ENCODE measurements around the gene DGKD. TPM values are rescaled to one million over a fixed set of nuclear protein-coding genes. Genes with fewer than 3 reads are reported as not detected.
"Not testable (repeated sequence)": the region's sequence is repeated elsewhere in the genome, so short reads cannot be mapped to it uniquely, and the experiment has no call there.

Gene DGKD
- total RNA-seq, 1 donor from 2014 or later, result 72.5 TPM

DNA sequence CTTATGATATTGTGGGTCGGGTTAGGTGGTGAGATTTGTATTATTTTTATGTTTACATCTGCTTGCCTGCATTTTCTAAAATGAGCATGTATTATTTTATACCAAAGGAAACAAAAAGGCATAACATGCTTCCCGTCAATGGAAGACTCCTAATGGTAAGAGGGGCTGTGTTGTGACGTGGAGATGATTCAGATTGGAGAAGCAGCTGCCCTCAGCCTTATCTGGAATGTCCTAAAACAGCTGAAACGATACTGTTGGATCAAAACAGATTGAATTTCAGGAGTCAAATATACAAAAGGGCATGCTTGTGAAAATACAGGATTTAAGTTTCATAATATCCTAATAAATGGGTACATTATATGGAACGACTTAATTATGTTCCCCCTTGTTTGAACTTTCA lies 19.0 kb downstream of the DGKD start:
- no peak for DNase-seq (ENCODE audit: extremely low spot score, unreplicated experiment)
- TF ChIP-seq, protein P1, sequence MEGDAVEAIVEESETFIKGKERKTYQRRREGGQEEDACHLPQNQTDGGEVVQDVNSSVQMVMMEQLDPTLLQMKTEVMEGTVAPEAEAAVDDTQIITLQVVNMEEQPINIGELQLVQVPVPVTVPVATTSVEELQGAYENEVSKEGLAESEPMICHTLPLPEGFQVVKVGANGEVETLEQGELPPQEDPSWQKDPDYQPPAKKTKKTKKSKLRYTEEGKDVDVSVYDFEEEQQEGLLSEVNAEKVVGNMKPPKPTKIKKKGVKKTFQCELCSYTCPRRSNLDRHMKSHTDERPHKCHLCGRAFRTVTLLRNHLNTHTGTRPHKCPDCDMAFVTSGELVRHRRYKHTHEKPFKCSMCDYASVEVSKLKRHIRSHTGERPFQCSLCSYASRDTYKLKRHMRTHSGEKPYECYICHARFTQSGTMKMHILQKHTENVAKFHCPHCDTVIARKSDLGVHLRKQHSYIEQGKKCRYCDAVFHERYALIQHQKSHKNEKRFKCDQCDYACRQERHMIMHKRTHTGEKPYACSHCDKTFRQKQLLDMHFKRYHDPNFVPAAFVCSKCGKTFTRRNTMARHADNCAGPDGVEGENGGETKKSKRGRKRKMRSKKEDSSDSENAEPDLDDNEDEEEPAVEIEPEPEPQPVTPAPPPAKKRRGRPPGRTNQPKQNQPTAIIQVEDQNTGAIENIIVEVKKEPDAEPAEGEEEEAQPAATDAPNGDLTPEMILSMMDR (conservative IDR thresholded peaks at IDR 0.05), result no peak
- Mint-ChIP-seq H3K27me3 (no peaks in the 10 kb centered on the region), H3K9me3 (no peaks in the 10 kb centered on the region), H3K4me1 (ENCODE audit: unreplicated experiment) (peaks cover 23% of the 10 kb centered on the region), H3K27ac (no peak overlapping the region), H3K4me3 (no peak overlapping the region), H3K36me3 (peaks cover 5% of the 10 kb centered on the region)

GRCh38 chr2:233374776-233375175 lies 20.5 kb downstream of the DGKD start:
- not testable (repeated sequence) for H3K36me3 Mint-ChIP-seq; H3K27me3 Mint-ChIP-seq; H3K9me3 Mint-ChIP-seq; H3K4me3 Mint-ChIP-seq; DNase-seq (ENCODE audit: extremely low spot score, unreplicated experiment)
- Mint-ChIP-seq H3K27ac (peak overlapping the region; percentile 0), H3K4me1 (ENCODE audit: unreplicated experiment) (peaks cover 27% of the 10 kb centered on the region)

DNA sequence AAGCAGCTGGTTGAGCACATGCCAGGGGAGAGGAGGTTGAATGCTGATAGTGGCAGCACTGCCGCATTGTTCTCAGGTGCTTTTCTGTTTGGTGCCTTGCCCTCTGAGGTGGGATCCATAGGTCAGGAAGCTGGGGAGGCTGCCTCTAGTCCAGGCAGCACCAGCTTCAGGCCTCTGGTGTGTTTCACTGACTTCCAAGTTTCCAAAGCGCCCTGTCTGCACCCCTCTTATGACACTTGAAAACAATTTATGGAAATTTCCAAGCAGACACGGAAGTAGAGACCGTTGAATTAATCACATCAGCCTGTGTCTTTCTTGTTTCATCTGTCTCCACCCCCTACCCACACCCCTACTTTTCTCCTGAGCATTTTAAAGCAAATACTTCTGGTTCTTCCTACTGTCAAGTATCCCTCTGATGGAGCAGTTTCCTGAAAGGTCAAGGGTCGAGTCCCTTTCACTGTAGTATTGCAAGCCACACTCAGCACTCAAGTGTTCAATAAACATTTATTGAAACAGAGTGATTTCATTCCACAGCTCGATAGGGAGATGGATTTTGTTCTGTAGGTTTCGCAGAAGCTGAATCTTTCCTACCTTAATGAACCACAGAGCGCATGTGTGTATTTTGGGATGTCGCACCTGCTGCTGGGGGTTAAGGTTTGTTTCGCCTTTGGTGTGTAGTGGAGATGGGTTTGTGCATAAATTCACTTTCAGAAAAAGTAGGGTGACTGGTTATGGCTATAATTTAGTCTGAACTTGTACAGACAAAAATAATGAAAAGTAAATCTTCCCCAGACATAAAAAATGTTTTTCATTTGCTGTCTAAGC lies 21.4 kb downstream of the DGKD start:
- H3K36me3 Mint-ChIP-seq, result peaks cover 5% of the 10 kb centered on the region

DNA sequence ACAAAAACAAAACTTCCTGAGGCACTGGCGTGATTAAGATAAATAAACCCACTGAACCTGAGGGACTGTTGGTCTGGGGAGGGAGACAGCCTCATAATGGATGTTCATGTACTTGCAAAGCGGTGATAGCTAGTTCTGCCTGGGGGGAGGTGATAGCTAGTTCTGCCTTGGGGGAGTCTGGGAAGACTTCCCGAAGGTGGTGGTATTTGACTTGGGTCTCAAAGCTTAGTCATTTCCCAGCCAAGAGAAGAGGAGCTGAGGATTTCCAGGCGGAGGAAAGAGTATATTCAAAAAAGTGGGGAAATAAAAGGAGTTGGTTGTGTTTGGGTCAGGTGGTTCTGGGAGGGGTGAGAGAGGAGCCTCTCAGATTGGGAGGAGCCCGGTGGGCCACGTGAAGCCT lies 24.7 kb downstream of the DGKD start:
- no peaks in the 10 kb centered on the region for H3K27me3 Mint-ChIP-seq
- H3K27ac Mint-ChIP-seq, result no peak overlapping the region
- H3K4me1 Mint-ChIP-seq (ENCODE audit: unreplicated experiment), result peaks cover 29% of the 10 kb centered on the region
- no peak overlapping the region for H3K4me3 Mint-ChIP-seq
- DNase-seq (ENCODE audit: extremely low spot score, unreplicated experiment), result no peak
- peaks cover 5% of the 10 kb centered on the region for H3K36me3 Mint-ChIP-seq
- TF ChIP-seq, protein P1 (conservative IDR thresholded peaks at IDR 0.05), result no peak
- no peaks in the 10 kb centered on the region for H3K9me3 Mint-ChIP-seq

More for the DNA sequence above, 21.4 kb downstream of the DGKD start:
- Mint-ChIP-seq H3K4me1 (ENCODE audit: unreplicated experiment) (peaks cover 30% of the 10 kb centered on the region), H3K9me3 (no peaks in the 10 kb centered on the region), H3K27ac (peak overlapping the region; percentile 0), H3K4me3 (no peak overlapping the region), H3K27me3 (no peaks in the 10 kb centered on the region)
- no peak for DNase-seq (ENCODE audit: extremely low spot score, unreplicated experiment)
- TF ChIP-seq, protein P1 (conservative IDR thresholded peaks at IDR 0.05), result no peak

DNA sequence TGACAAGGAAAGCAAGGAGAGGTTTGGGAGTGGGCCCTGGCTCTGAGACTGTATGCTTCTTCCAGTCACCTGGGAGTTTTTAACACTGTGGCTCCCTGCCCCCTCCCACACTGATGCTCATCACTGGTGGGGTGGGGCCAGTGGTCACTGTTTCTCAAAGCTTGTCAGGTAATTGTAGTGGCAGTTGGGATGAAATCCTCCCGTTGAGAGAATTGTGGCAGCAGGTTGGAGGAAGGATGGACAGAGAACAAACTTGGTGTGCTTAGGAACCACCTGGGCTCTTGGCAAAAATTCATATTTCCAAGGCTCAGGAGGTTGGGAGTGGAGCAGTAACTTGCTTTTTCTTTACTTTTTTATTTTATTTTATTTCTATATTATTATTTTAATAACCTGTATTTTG lies 25.1 kb downstream of the DGKD start:
- Mint-ChIP-seq H3K36me3 (peaks cover 5% of the 10 kb centered on the region), H3K27ac (no peak overlapping the region), H3K4me1 (ENCODE audit: unreplicated experiment) (peaks cover 33% of the 10 kb centered on the region), H3K4me3 (no peak overlapping the region), H3K9me3 (no peaks in the 10 kb centered on the region), H3K27me3 (no peaks in the 10 kb centered on the region)
- TF ChIP-seq, protein P1 (conservative IDR thresholded peaks at IDR 0.05), result no peak
- DNase-seq (ENCODE audit: extremely low spot score, unreplicated experiment), result no peak

- no peak overlapping the region for H3K4me3 Mint-ChIP-seq
- TF ChIP-seq, protein P1 (conservative IDR thresholded peaks at IDR 0.05), result no peak
- H3K9me3 Mint-ChIP-seq, result no peaks in the 10 kb centered on the region
- H3K36me3 Mint-ChIP-seq, result peaks cover 5% of the 10 kb centered on the region
- no peak overlapping the region for H3K27ac Mint-ChIP-seq
- DNase-seq (ENCODE audit: extremely low spot score, unreplicated experiment), result no peak
- peaks cover 38% of the 10 kb centered on the region for H3K4me1 Mint-ChIP-seq (ENCODE audit: unreplicated experiment)
- H3K27me3 Mint-ChIP-seq, result no peaks in the 10 kb centered on the region
Measured at GRCh38 chr2:233380132-233380895, 26.0 kb downstream of the DGKD start.
